GM18520 (cell line): ENCODE data around the gene INHBE.
"Not testable (repeated sequence)": the region's sequence is repeated elsewhere in the genome, so short reads cannot be mapped to it uniquely, and the experiment has no call there.

Experiments used
- ATAC-seq: cut with Tn5 transposase; IDR thresholded peaks from one replicate; pipeline ENCODE4 v1.9.1; 2021; ENCODE audit not compliant: unreplicated experiment

Gene INHBE

GRCh38 chr12:57454566-57455373, at the start of gene INHBE:
Gene INHBE (plus strand): TSS chr12:57455307. CDS start chr12:57455537, 230 bp downstream.
- no peak for ATAC-seq

- ATAC-seq: no peak
Observed at GRCh38 chr12:57410534-57410933, 44.6 kb upstream of the INHBE start.

GRCh38 chr12:57414160-57414559, 40.9 kb upstream of the INHBE start:
- ATAC-seq: not testable (repeated sequence)

- ATAC-seq: no peak
Observed at GRCh38 chr12:57415088-57415487, 40.0 kb upstream of the INHBE start.

GRCh38 chr12:57416039-57416996, 38.8 kb upstream of the INHBE start:
- no peak for ATAC-seq

GRCh38 chr12:57418255-57418654, 36.9 kb upstream of the INHBE start:
- no peak for ATAC-seq

- no peak for ATAC-seq
Observed at GRCh38 chr12:57419495-57419894, 35.6 kb upstream of the INHBE start.

GRCh38 chr12:57420482-57420881, 34.6 kb upstream of the INHBE start:
- no peak for ATAC-seq

GRCh38 chr12:57426948-57427347, 28.2 kb upstream of the INHBE start:
- ATAC-seq: not testable (repeated sequence)

GRCh38 chr12:57428965-57429364, 26.1 kb upstream of the INHBE start:
- no peak for ATAC-seq

GRCh38 chr12:57429473-57430111, 25.5 kb upstream of the INHBE start:
- no peak for ATAC-seq

GRCh38 chr12:57430112-57430930, 24.8 kb upstream of the INHBE start:
- ATAC-seq: peak; percentile 33

GRCh38 chr12:57430931-57431566, 24.1 kb upstream of the INHBE start, which contains the start of gene R3HDM2:
Gene R3HDM2 (minus strand): TSS chr12:57431043. CDS start chr12:57310428, 120,615 bp downstream.
- peak; percentile 92 for ATAC-seq

- ATAC-seq: no peak
Observed at GRCh38 chr12:57431654-57432188, 23.4 kb upstream of the INHBE start.

GRCh38 chr12:57433370-57433769, 21.7 kb upstream of the INHBE start:
- no peak for ATAC-seq

GRCh38 chr12:57434517-57435223, 20.4 kb upstream of the INHBE start, which contains the start of gene INHBC:
Gene INHBC (plus strand): TSS chr12:57434784. CDS start chr12:57434887, 103 bp downstream.
- ATAC-seq: no peak

- no peak for ATAC-seq
Observed at GRCh38 chr12:57435293-57435692, 19.8 kb upstream of the INHBE start.

GRCh38 chr12:57438400-57438799, 16.7 kb upstream of the INHBE start:
- no peak for ATAC-seq

GRCh38 chr12:57439762-57440266, 15.3 kb upstream of the INHBE start:
- ATAC-seq: no peak
